Upper lobe of right lung (tissue), 1 donor: ENCODE measurements around the gene ARG1. TPM values are rescaled to one million over a fixed set of nuclear protein-coding genes. Genes with fewer than 3 reads are reported as not detected.

Source experiments
- ATAC-seq: fragments of 200-7000 bp; cut with Tn5 transposase; one replicate; pipeline ENCODE4 v1.9.1; 2020; ENCODE audit warnings: mild to moderate bottlenecking, moderate library complexity
- DNase-seq: peaks from one replicate; pipeline ENCODE4 v3.0.0-alpha.2; 2020
- H3K27ac ChIP-seq: fragments of 200-600 bp; one replicate; pipeline ENCODE4 v1.8.0; 2022
- H3K27me3 ChIP-seq: fragments of 200-600 bp; one replicate; pipeline ENCODE4 v1.8.0; 2022; ENCODE audit warnings: mild to moderate bottlenecking
- H3K36me3 ChIP-seq: fragments of 200-600 bp; one replicate; pipeline ENCODE4 v1.8.0; 2022
- H3K4me1 ChIP-seq: fragments of 200-600 bp; one replicate; pipeline ENCODE4 v1.8.0; 2022
- H3K4me3 ChIP-seq: fragments of 200-600 bp; one replicate; pipeline ENCODE4 v1.8.0; 2022; ENCODE audit warnings: mild to moderate bottlenecking
- H3K9me3 ChIP-seq: fragments of 200-600 bp; one replicate; pipeline ENCODE4 v1.8.0; 2022
- intact Hi-C: fragments of 100-400 bp; cut with DNase I; formaldehyde crosslinking; loops from one replicate; pipeline ENCODE4 v1.11.0; 2022
- total RNA-seq: library from RNA; stranded (reverse); fragmentation: NEBNext Ultra II Directional; extraction: Animal tissue kit (Norgen Biotek cat#: 25700); gene quantifications from one replicate; pipeline ENCODE4 v1.2.1, GENCODE V29; 2021
- TF ChIP-seq, protein P1 (sequence below): fragments of 200-600 bp; IDR thresholded peaks from one replicate; pipeline ENCODE4 v1.8.0; 2022; ENCODE audit warnings: antibody characterized with exemption
- donor health status: DM: no; HTN: yes; CAD: no; lungs with severe emphysema.

ARG1 gene
- total RNA-seq, 1 donor from 2014 or later, result 1.3 TPM

DNA sequence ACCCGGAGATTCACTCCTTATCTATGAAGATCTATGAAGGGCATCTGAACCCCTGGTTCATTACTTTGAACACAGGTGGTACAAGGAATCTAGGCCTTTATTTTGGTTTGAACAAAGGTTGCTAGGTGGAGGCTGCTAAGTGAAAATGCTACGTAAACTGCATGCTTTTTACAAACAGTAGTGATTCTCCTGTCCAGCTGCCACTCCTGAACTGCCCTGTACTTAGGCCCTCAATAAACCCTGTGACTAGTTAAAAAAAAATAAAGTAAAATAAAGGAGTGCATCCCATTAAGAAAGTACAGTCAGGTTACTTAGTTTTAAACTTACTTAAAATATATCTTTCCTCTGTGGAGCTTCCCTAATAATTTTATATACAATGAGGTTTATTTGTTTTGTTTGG is 27.7 kb upstream of the ARG1 start:
- H3K36me3 ChIP-seq, result no peaks in the 10 kb centered on the region
- H3K4me3 ChIP-seq, result no peak overlapping the region
- no peak for ATAC-seq
- no peaks in the 10 kb centered on the region for H3K9me3 ChIP-seq
- no peak for DNase-seq
- no peaks in the 10 kb centered on the region for H3K27me3 ChIP-seq
- TF ChIP-seq, protein P1, sequence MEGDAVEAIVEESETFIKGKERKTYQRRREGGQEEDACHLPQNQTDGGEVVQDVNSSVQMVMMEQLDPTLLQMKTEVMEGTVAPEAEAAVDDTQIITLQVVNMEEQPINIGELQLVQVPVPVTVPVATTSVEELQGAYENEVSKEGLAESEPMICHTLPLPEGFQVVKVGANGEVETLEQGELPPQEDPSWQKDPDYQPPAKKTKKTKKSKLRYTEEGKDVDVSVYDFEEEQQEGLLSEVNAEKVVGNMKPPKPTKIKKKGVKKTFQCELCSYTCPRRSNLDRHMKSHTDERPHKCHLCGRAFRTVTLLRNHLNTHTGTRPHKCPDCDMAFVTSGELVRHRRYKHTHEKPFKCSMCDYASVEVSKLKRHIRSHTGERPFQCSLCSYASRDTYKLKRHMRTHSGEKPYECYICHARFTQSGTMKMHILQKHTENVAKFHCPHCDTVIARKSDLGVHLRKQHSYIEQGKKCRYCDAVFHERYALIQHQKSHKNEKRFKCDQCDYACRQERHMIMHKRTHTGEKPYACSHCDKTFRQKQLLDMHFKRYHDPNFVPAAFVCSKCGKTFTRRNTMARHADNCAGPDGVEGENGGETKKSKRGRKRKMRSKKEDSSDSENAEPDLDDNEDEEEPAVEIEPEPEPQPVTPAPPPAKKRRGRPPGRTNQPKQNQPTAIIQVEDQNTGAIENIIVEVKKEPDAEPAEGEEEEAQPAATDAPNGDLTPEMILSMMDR, result no peak
- no peaks in the 10 kb centered on the region for H3K4me1 ChIP-seq
- H3K27ac ChIP-seq, result no peak overlapping the region
- intact Hi-C loops, result no loop called here

DNA sequence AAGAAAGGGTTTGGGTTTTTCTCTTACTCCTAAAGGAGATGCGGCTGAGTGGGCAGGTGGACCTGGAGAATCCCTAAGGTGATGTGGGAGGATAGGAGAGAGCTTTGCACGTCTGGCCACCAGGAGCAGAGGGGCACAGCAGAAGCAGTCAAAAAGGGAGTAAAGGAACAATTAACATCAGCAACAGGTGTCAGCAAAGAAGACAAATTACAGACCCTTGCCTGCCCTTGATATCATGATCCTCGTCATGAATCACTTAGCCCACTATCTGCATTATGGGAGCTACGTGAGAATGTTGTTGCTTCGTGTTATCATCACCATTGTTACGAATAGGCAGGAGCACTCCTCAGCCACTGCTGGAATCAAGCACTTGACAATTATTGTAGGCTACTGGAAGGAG is 25.5 kb upstream of the ARG1 start:
- H3K4me3 ChIP-seq, result no peak overlapping the region
- intact Hi-C loops, result no loop called here
- TF ChIP-seq, protein P1, result no peak
- ATAC-seq (no peak), DNase-seq (no peak)
- H3K27me3 ChIP-seq, result no peaks in the 10 kb centered on the region
- no peaks in the 10 kb centered on the region for H3K9me3 ChIP-seq
- H3K4me1 ChIP-seq, result no peaks in the 10 kb centered on the region
- no peaks in the 10 kb centered on the region for H3K36me3 ChIP-seq
- H3K27ac ChIP-seq, result no peak overlapping the region

DNA sequence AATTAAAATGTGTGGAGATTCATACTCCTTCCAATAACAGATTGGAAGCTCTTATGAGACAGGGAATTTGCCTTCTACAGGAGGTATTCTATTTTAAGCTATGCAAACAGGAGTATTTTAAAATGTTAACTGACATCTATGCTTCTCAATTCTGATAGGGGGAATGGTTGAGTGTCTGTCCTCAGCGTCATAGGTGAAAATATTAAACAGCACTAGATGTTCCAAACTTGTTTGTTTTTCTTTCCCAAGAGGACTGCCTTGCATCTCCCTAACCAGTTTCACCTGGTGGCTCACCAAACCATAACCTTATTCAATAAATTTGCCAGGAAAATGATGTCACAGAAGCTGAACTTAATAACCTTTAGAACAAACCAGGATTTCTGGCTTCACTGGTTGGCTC is 24.6 kb upstream of the ARG1 start:
- Histone ChIP-seq H3K4me3 (no peak overlapping the region), H3K27me3 (no peaks in the 10 kb centered on the region), H3K36me3 (no peaks in the 10 kb centered on the region), H3K27ac (no peak overlapping the region), H3K9me3 (no peaks in the 10 kb centered on the region), H3K4me1 (no peaks in the 10 kb centered on the region)
- DNase-seq (no peak), ATAC-seq (no peak)
- intact Hi-C loops, result no loop called here
- TF ChIP-seq, protein P1, result no peak

DNA sequence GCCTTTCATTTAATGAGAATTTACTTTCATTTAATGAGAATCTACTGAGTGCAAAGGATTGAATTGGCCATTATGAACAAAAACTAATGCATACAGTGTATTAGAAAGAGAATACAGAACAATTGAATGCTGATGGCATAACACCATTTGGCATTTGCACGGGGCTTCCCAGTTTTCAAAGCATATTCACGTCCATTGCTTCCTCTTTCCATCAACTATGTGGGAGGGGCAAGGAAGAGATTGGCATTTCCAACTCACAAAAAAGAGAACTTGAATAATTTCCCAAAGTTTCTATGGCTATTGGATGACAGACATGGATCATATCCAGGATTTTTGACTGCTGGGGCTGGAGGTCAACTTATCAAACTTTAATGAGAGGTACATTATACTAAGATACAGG is 23.2 kb upstream of the ARG1 start:
- no peak for ATAC-seq
- no peaks in the 10 kb centered on the region for H3K27me3 ChIP-seq
- no peaks in the 10 kb centered on the region for H3K4me1 ChIP-seq
- H3K9me3 ChIP-seq, result no peaks in the 10 kb centered on the region
- no peak overlapping the region for H3K4me3 ChIP-seq
- TF ChIP-seq, protein P1, result no peak
- intact Hi-C loops, result no loop called here
- H3K27ac ChIP-seq, result no peak overlapping the region
- no peak for DNase-seq
- no peaks in the 10 kb centered on the region for H3K36me3 ChIP-seq

DNA sequence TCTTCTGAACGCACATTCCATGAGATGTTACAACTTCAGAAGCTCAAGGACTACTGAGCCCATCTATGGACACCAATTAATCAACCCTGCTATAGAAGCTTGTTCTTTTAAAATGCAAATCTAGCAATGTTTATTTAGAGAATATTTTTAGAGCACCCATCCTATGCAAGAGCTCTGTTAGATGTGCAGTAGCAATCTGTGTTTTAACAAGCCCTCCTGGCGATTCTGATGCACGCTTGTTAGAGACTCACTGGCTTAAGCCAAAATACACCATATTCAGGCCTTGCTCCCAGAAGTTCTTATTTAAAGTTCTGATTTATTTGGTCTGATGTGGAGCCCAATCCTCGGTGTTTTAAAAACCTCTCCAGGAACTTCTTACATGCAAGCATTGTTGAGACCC is 21.1 kb upstream of the ARG1 start:
- H3K27me3 ChIP-seq, result no peaks in the 10 kb centered on the region
- H3K27ac ChIP-seq, result no peak overlapping the region
- TF ChIP-seq, protein P1, result no peak
- no peaks in the 10 kb centered on the region for H3K36me3 ChIP-seq
- ATAC-seq, result no peak
- intact Hi-C loops, result no loop called here
- no peak overlapping the region for H3K4me3 ChIP-seq
- H3K4me1 ChIP-seq, result no peaks in the 10 kb centered on the region
- no peaks in the 10 kb centered on the region for H3K9me3 ChIP-seq
- no peak for DNase-seq

DNA sequence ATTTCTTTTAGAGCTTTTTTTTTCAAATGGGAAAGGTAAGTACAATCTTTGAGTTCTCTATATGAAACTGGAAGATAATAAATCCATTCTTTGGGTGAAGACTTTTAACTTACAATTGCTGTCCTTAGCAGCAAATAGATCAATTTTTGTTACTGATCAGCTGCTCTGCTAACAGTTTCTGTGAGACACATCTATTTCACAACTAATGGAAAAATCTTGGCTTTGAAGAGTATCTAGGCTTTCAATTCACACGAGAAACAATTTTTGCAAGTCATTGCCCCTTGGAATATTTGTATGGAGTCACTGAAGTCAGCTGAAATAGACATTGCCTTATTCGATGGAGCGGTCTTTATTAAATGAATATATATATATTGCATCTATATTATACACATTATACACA is 20.5 kb upstream of the ARG1 start:
- Histone ChIP-seq H3K4me3 (no peak overlapping the region), H3K4me1 (no peaks in the 10 kb centered on the region), H3K9me3 (no peaks in the 10 kb centered on the region), H3K27me3 (no peaks in the 10 kb centered on the region), H3K36me3 (no peaks in the 10 kb centered on the region), H3K27ac (no peak overlapping the region)
- intact Hi-C loops, result no loop called here
- ATAC-seq, result no peak
- TF ChIP-seq, protein P1, result no peak
- no peak for DNase-seq
